Upper lobe of left lung (tissue), 4 donors: ENCODE data around the gene DAPK3.

Experiments
- POLR2AphosphoS5 ChIP-seq, 2 donors: sonication (generic); formaldehyde crosslinking; IDR thresholded peaks; one replicate each; pipeline ENCODE4 v1.5.1; 2017; ENCODE audit warnings: antibody characterized with exemption in 2 of 2
- TF ChIP-seq, protein P1 (sequence below), 6 experiments: fragments of 450-650 bp in 4 of 6; fragments of 200-600 bp in 2 of 6; sonication (generic) in 2 of 6; IDR thresholded peaks; one replicate each; pipeline ENCODE4 v1.5.1; 2016 to 2019; ENCODE audit warnings: antibody characterized with exemption in 6 of 6

DNA sequence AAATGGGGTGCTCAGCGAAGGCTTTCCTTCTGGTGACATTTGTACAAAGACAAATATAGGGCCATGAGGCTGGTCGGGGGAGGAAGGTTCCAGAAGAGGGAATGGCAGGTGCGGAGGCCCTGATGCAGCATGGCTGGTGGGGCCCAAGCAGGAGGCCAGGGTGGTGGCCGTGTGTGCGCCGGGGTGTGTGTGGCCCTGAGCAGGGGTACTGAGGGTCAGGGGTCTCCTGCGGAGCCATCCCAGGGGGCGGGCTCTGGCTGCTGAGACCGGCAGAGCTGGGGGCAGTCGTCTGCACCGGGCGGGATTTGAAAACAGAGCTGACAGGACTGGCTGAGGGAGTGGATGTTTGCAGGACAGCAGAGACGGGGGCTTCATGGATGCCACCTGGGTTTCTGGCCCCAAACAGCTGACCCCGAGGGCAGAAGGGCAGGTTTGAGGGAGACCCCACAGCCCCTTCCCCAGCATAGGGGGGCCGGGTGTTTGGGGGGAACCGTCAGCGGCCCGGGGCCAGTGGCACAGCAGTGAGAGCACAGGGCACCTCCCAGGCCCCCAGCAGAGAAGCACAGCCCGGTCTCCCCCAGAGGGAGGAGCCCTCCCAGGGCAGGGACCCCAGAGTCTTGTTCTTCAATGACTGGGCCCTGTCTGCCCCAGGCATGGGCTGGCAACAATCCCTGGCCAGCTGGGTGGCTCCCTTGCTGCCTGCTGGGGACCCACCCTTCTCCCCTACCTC lies 48.0 kb upstream of the DAPK3 start:
- TF ChIP-seq, protein P1, sequence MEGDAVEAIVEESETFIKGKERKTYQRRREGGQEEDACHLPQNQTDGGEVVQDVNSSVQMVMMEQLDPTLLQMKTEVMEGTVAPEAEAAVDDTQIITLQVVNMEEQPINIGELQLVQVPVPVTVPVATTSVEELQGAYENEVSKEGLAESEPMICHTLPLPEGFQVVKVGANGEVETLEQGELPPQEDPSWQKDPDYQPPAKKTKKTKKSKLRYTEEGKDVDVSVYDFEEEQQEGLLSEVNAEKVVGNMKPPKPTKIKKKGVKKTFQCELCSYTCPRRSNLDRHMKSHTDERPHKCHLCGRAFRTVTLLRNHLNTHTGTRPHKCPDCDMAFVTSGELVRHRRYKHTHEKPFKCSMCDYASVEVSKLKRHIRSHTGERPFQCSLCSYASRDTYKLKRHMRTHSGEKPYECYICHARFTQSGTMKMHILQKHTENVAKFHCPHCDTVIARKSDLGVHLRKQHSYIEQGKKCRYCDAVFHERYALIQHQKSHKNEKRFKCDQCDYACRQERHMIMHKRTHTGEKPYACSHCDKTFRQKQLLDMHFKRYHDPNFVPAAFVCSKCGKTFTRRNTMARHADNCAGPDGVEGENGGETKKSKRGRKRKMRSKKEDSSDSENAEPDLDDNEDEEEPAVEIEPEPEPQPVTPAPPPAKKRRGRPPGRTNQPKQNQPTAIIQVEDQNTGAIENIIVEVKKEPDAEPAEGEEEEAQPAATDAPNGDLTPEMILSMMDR (IDR thresholded peaks at IDR 0.05) = no peak
- no peak for TF ChIP-seq POLR2AphosphoS5 (IDR thresholded peaks at IDR 0.05)
